ENCODE results near the gene COX20.

DNA sequence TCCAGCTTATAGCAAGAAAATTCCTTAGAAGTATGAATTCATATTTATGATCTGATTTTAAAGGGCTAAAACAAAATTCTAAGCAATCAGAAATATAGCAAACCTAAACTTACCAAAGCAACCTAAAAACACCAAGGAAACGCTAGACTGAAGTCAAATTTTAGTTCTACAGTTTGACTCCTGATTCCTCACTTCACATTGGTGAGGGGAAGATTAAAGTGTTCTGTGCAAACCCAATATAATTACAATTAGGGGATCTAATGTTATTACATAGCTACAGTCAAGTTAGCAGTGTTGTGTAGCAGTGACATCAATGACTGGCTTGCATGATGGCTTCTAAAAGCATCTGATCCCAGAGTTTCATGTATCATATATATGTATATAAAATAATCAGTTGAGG, 17.2 kb downstream of the COX20 start:
- TF ChIP-seq, protein P1, sequence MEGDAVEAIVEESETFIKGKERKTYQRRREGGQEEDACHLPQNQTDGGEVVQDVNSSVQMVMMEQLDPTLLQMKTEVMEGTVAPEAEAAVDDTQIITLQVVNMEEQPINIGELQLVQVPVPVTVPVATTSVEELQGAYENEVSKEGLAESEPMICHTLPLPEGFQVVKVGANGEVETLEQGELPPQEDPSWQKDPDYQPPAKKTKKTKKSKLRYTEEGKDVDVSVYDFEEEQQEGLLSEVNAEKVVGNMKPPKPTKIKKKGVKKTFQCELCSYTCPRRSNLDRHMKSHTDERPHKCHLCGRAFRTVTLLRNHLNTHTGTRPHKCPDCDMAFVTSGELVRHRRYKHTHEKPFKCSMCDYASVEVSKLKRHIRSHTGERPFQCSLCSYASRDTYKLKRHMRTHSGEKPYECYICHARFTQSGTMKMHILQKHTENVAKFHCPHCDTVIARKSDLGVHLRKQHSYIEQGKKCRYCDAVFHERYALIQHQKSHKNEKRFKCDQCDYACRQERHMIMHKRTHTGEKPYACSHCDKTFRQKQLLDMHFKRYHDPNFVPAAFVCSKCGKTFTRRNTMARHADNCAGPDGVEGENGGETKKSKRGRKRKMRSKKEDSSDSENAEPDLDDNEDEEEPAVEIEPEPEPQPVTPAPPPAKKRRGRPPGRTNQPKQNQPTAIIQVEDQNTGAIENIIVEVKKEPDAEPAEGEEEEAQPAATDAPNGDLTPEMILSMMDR (IDR thresholded peaks at IDR 0.05; ENCODE audit: low read depth, low read length, poor library complexity, severe bottlenecking), result no peak
- no peak for TF ChIP-seq EZH2phosphoT487 (IDR thresholded peaks at IDR 0.05; ENCODE audit: borderline replicate concordance, low read length)
